Stimulated activated CD8-positive, alpha-beta memory T cell treated with anti-CD3 and anti-CD28 coated beads, Interleukin-15, amount 100 ng/mL, for 1 hour (primary cell): ENCODE data around the gene RGS19.

ENCODE experiments used
- DNase-seq: peaks from one replicate; pipeline ENCODE4 v3.0.0-alpha.2; 2020; ENCODE audit warnings: low read depth

Gene RGS19

GRCh38 chr20:64077094-64077493 is 2.2 kb downstream of the RGS19 start:
- DNase-seq = no peak

- no peak for DNase-seq
Measured at GRCh38 chr20:64076061-64076997, 3.0 kb downstream of the RGS19 start.

- DNase-seq = no peak
Measured at GRCh38 chr20:64075556-64075955, 3.8 kb downstream of the RGS19 start.

GRCh38 chr20:64074963-64075362 is 4.4 kb downstream of the RGS19 start:
- DNase-seq = no peak

GRCh38 chr20:64074184-64074789 is 5.0 kb downstream of the RGS19 start:
- no peak for DNase-seq

GRCh38 chr20:64073476-64074183 is 5.7 kb downstream of the RGS19 start:
- DNase-seq = no peak

- no peak for DNase-seq
Measured at GRCh38 chr20:64072498-64073063, 6.7 kb downstream of the RGS19 start.

GRCh38 chr20:64071341-64072332 is 7.7 kb downstream of the RGS19 start:
- DNase-seq = no peak

- DNase-seq = no peak
Measured at GRCh38 chr20:64070244-64070993, 8.9 kb downstream of the RGS19 start.

GRCh38 chr20:64069614-64070243 is 9.6 kb downstream of the RGS19 start:
- no peak for DNase-seq

GRCh38 chr20:64069209-64069613 is 10.1 kb downstream of the RGS19 start:
- DNase-seq = no peak

GRCh38 chr20:64068386-64069208 is 10.7 kb downstream of the RGS19 start:
- no peak for DNase-seq

GRCh38 chr20:64067733-64068307 is 11.5 kb downstream of the RGS19 start:
- no peak for DNase-seq

GRCh38 chr20:64067005-64067632 is 12.2 kb downstream of the RGS19 start:
- no peak for DNase-seq

- DNase-seq = no peak
Measured at GRCh38 chr20:64065974-64066343, 13.4 kb downstream of the RGS19 start.

GRCh38 chr20:64065062-64065973 is 14.0 kb downstream of the RGS19 start:
- DNase-seq = no peak

GRCh38 chr20:64064145-64064698 is 15.1 kb downstream of the RGS19 start:
- no peak for DNase-seq
